ENCODE measurements around the gene NEIL3.

The NEIL3 gene

GRCh38 chr4:177356206-177356605 is 46.5 kb downstream of the NEIL3 start:
- Histone ChIP-seq H4K8ac (ENCODE audit: low read depth, low read length) (no peak overlapping the region), H3K4ac (ENCODE audit: low read depth, low read length) (no peak overlapping the region), H3K4me2 (ENCODE audit: low read length) (no peak overlapping the region), H3K18ac (ENCODE audit: low read length) (no peak overlapping the region), H3K27me3 (ENCODE audit: insufficient read depth, low read length, poor library complexity) (no peaks in the 10 kb centered on the region), H4K5ac (ENCODE audit: low read length) (no peak overlapping the region), H3K79me1 (ENCODE audit: low read length) (no peaks in the 10 kb centered on the region), H3K4me1 (ENCODE audit: control insufficient read depth, low read depth, low read length) (no peaks in the 10 kb centered on the region), H3K27ac (ENCODE audit: low read depth, low read length) (no peak overlapping the region), H3K9ac (ENCODE audit: low read length) (no peak overlapping the region), H2BK120ac (ENCODE audit: low read depth, low read length) (no peak overlapping the region), H3K4me3 (ENCODE audit: low read length) (no peak overlapping the region), H2AK5ac (ENCODE audit: low read length) (no peak overlapping the region), H3K36me3 (ENCODE audit: control insufficient read depth, insufficient read depth, low read length) (no peaks in the 10 kb centered on the region), H2BK5ac (ENCODE audit: low read length) (no peak overlapping the region), H3K79me2 (ENCODE audit: control insufficient read depth, insufficient read depth, low read length) (no peaks in the 10 kb centered on the region), H2BK15ac (replicated peaks; ENCODE audit: low read depth) (no peak overlapping the region), H3K23ac (ENCODE audit: low read length) (no peak overlapping the region), H3K56ac (ENCODE audit: low read length) (no peak overlapping the region)
- DNase-seq = no peak

- H3K4me1 ChIP-seq (ENCODE audit: control insufficient read depth, low read depth, low read length) = no peaks in the 10 kb centered on the region
- H3K18ac ChIP-seq (ENCODE audit: low read length) = no peak overlapping the region
- no peak overlapping the region for H3K9ac ChIP-seq (ENCODE audit: low read length)
- H2AK5ac ChIP-seq (ENCODE audit: low read length) = no peak overlapping the region
- no peaks in the 10 kb centered on the region for H3K79me2 ChIP-seq (ENCODE audit: control insufficient read depth, insufficient read depth, low read length)
- no peaks in the 10 kb centered on the region for H3K36me3 ChIP-seq (ENCODE audit: control insufficient read depth, insufficient read depth, low read length)
- no peak overlapping the region for H3K4me3 ChIP-seq (ENCODE audit: low read length)
- H3K4me2 ChIP-seq (ENCODE audit: low read length) = no peak overlapping the region
- no peak overlapping the region for H3K23ac ChIP-seq (ENCODE audit: low read length)
- H4K8ac ChIP-seq (ENCODE audit: low read depth, low read length) = no peak overlapping the region
- WGBS (ENCODE audit: extremely low coverage, insufficient coverage, low lambda C conversion rate) = no CpG with 5 or more reads among the region's 7 CpGs
- no peak overlapping the region for H2BK15ac ChIP-seq (replicated peaks; ENCODE audit: low read depth)
- no peak for DNase-seq
- no peaks in the 10 kb centered on the region for H3K27me3 ChIP-seq (ENCODE audit: insufficient read depth, low read length, poor library complexity)
- H3K27ac ChIP-seq (ENCODE audit: low read depth, low read length) = no peak overlapping the region
- no peak overlapping the region for H3K4ac ChIP-seq (ENCODE audit: low read depth, low read length)
- no peak overlapping the region for H2BK5ac ChIP-seq (ENCODE audit: low read length)
- no peak overlapping the region for H2BK120ac ChIP-seq (ENCODE audit: low read depth, low read length)
- no peak overlapping the region for H3K56ac ChIP-seq (ENCODE audit: low read length)
- H3K79me1 ChIP-seq (ENCODE audit: low read length) = no peaks in the 10 kb centered on the region
- H4K5ac ChIP-seq (ENCODE audit: low read length) = no peak overlapping the region
Measured at GRCh38 chr4:177356921-177357320, 47.2 kb downstream of the NEIL3 start.

- H3K4me2 ChIP-seq (ENCODE audit: low read length) = no peak overlapping the region
- no peaks in the 10 kb centered on the region for H3K27me3 ChIP-seq (ENCODE audit: insufficient read depth, low read length, poor library complexity)
- H4K8ac ChIP-seq (ENCODE audit: low read depth, low read length) = no peak overlapping the region
- H3K56ac ChIP-seq (ENCODE audit: low read length) = no peak overlapping the region
- H3K18ac ChIP-seq (ENCODE audit: low read length) = no peak overlapping the region
- H2BK5ac ChIP-seq (ENCODE audit: low read length) = no peak overlapping the region
- H3K4me1 ChIP-seq (ENCODE audit: control insufficient read depth, low read depth, low read length) = no peaks in the 10 kb centered on the region
- no peaks in the 10 kb centered on the region for H3K79me1 ChIP-seq (ENCODE audit: low read length)
- H3K23ac ChIP-seq (ENCODE audit: low read length) = no peak overlapping the region
- H4K5ac ChIP-seq (ENCODE audit: low read length) = no peak overlapping the region
- H3K27ac ChIP-seq (ENCODE audit: low read depth, low read length) = no peak overlapping the region
- peaks cover 1% of the 10 kb centered on the region for H3K36me3 ChIP-seq (ENCODE audit: control insufficient read depth, insufficient read depth, low read length)
- no peak overlapping the region for H2BK15ac ChIP-seq (replicated peaks; ENCODE audit: low read depth)
- no peak overlapping the region for H2AK5ac ChIP-seq (ENCODE audit: low read length)
- H3K4ac ChIP-seq (ENCODE audit: low read depth, low read length) = no peak overlapping the region
- H3K79me2 ChIP-seq (ENCODE audit: control insufficient read depth, insufficient read depth, low read length) = no peaks in the 10 kb centered on the region
- peak; percentile 62 for DNase-seq
- no peak overlapping the region for H3K4me3 ChIP-seq (ENCODE audit: low read length)
- WGBS (ENCODE audit: extremely low coverage, insufficient coverage, low lambda C conversion rate) = no CpG with 5 or more reads among the region's 3 CpGs
- H3K9ac ChIP-seq (ENCODE audit: low read length) = no peak overlapping the region
- H2BK120ac ChIP-seq (ENCODE audit: low read depth, low read length) = no peak overlapping the region
Measured at GRCh38 chr4:177367336-177367735, 57.7 kb downstream of the NEIL3 start.

GRCh38 chr4:177369372-177369771 is 59.7 kb downstream of the NEIL3 start:
- Histone ChIP-seq H2BK15ac (replicated peaks; ENCODE audit: low read depth) (no peak overlapping the region), H3K9ac (ENCODE audit: low read length) (no peak overlapping the region), H3K36me3 (ENCODE audit: control insufficient read depth, insufficient read depth, low read length) (no peaks in the 10 kb centered on the region), H3K18ac (ENCODE audit: low read length) (no peak overlapping the region), H3K79me1 (ENCODE audit: low read length) (no peaks in the 10 kb centered on the region), H2AK5ac (ENCODE audit: low read length) (no peak overlapping the region), H3K79me2 (ENCODE audit: control insufficient read depth, insufficient read depth, low read length) (no peaks in the 10 kb centered on the region), H3K23ac (ENCODE audit: low read length) (no peak overlapping the region), H2BK120ac (ENCODE audit: low read depth, low read length) (no peak overlapping the region), H3K4me2 (ENCODE audit: low read length) (no peak overlapping the region), H4K5ac (ENCODE audit: low read length) (no peak overlapping the region), H2BK5ac (ENCODE audit: low read length) (no peak overlapping the region), H3K4ac (ENCODE audit: low read depth, low read length) (no peak overlapping the region), H3K56ac (ENCODE audit: low read length) (no peak overlapping the region), H4K8ac (ENCODE audit: low read depth, low read length) (no peak overlapping the region), H3K4me1 (ENCODE audit: control insufficient read depth, low read depth, low read length) (no peaks in the 10 kb centered on the region), H3K4me3 (ENCODE audit: low read length) (no peak overlapping the region), H3K27me3 (ENCODE audit: insufficient read depth, low read length, poor library complexity) (no peaks in the 10 kb centered on the region), H3K27ac (ENCODE audit: low read depth, low read length) (no peak overlapping the region)
- no CpG with 5 or more reads among the region's 5 CpGs for whole genome bisulfite sequencing (ENCODE audit: extremely low coverage, insufficient coverage, low lambda C conversion rate)
- DNase-seq = no peak

- no peak overlapping the region for H2BK15ac ChIP-seq (replicated peaks; ENCODE audit: low read depth)
- H4K5ac ChIP-seq (ENCODE audit: low read length) = no peak overlapping the region
- no CpG with 5 or more reads among the region's 4 CpGs for WGBS (ENCODE audit: extremely low coverage, insufficient coverage, low lambda C conversion rate)
- no peak overlapping the region for H3K18ac ChIP-seq (ENCODE audit: low read length)
- no peak overlapping the region for H3K27ac ChIP-seq (ENCODE audit: low read depth, low read length)
- no peak overlapping the region for H3K9ac ChIP-seq (ENCODE audit: low read length)
- H4K8ac ChIP-seq (ENCODE audit: low read depth, low read length) = no peak overlapping the region
- H3K4me3 ChIP-seq (ENCODE audit: low read length) = no peak overlapping the region
- no peak overlapping the region for H3K4ac ChIP-seq (ENCODE audit: low read depth, low read length)
- no peak overlapping the region for H2AK5ac ChIP-seq (ENCODE audit: low read length)
- no peak overlapping the region for H3K23ac ChIP-seq (ENCODE audit: low read length)
- H3K27me3 ChIP-seq (ENCODE audit: insufficient read depth, low read length, poor library complexity) = no peaks in the 10 kb centered on the region
- H2BK5ac ChIP-seq (ENCODE audit: low read length) = no peak overlapping the region
- H3K56ac ChIP-seq (ENCODE audit: low read length) = no peak overlapping the region
- no peaks in the 10 kb centered on the region for H3K36me3 ChIP-seq (ENCODE audit: control insufficient read depth, insufficient read depth, low read length)
- H3K4me2 ChIP-seq (ENCODE audit: low read length) = no peak overlapping the region
- no peaks in the 10 kb centered on the region for H3K79me2 ChIP-seq (ENCODE audit: control insufficient read depth, insufficient read depth, low read length)
- DNase-seq = no peak
- H3K79me1 ChIP-seq (ENCODE audit: low read length) = no peaks in the 10 kb centered on the region
- H2BK120ac ChIP-seq (ENCODE audit: low read depth, low read length) = no peak overlapping the region
- H3K4me1 ChIP-seq (ENCODE audit: control insufficient read depth, low read depth, low read length) = no peaks in the 10 kb centered on the region
Measured at GRCh38 chr4:177371461-177371860, 61.8 kb downstream of the NEIL3 start.

GRCh38 chr4:177374966-177375365 is 65.3 kb downstream of the NEIL3 start:
- no peak overlapping the region for H3K23ac ChIP-seq (ENCODE audit: low read length)
- H2BK120ac ChIP-seq (ENCODE audit: low read depth, low read length) = no peak overlapping the region
- no peak overlapping the region for H3K9ac ChIP-seq (ENCODE audit: low read length)
- no peaks in the 10 kb centered on the region for H3K79me2 ChIP-seq (ENCODE audit: control insufficient read depth, insufficient read depth, low read length)
- H3K4me3 ChIP-seq (ENCODE audit: low read length) = no peak overlapping the region
- no peaks in the 10 kb centered on the region for H3K79me1 ChIP-seq (ENCODE audit: low read length)
- H3K56ac ChIP-seq (ENCODE audit: low read length) = no peak overlapping the region
- no peaks in the 10 kb centered on the region for H3K4me1 ChIP-seq (ENCODE audit: control insufficient read depth, low read depth, low read length)
- H3K4me2 ChIP-seq (ENCODE audit: low read length) = no peak overlapping the region
- H3K18ac ChIP-seq (ENCODE audit: low read length) = no peak overlapping the region
- no peaks in the 10 kb centered on the region for H3K27me3 ChIP-seq (ENCODE audit: insufficient read depth, low read length, poor library complexity)
- no peak overlapping the region for H2AK5ac ChIP-seq (ENCODE audit: low read length)
- H3K4ac ChIP-seq (ENCODE audit: low read depth, low read length) = no peak overlapping the region
- no peak overlapping the region for H3K27ac ChIP-seq (ENCODE audit: low read depth, low read length)
- no peak overlapping the region for H2BK15ac ChIP-seq (replicated peaks; ENCODE audit: low read depth)
- no CpG with 5 or more reads among the region's 5 CpGs for WGBS (ENCODE audit: extremely low coverage, insufficient coverage, low lambda C conversion rate)
- H4K8ac ChIP-seq (ENCODE audit: low read depth, low read length) = no peak overlapping the region
- H4K5ac ChIP-seq (ENCODE audit: low read length) = no peak overlapping the region
- H2BK5ac ChIP-seq (ENCODE audit: low read length) = no peak overlapping the region
- H3K36me3 ChIP-seq (ENCODE audit: control insufficient read depth, insufficient read depth, low read length) = no peaks in the 10 kb centered on the region
- no peak for DNase-seq

Data from mesendoderm (in vitro differentiated cells).